Neural progenitor cell (in vitro differentiated cells): ENCODE results near the gene MPPE1.

ENCODE experiments used
- CTCF ChIP-seq: fragments of 200-600 bp; sonication (generic); IDR thresholded peaks from 2 replicates; pipeline ENCODE4 v1.5.1; 2017; ENCODE audit warnings: antibody characterized with exemption, mild to moderate bottlenecking
- EZH2 ChIP-seq: fragments of 200-600 bp; sonication (generic); IDR thresholded peaks from 2 replicates; pipeline ENCODE4 v1.6.1; 2017; ENCODE audit warnings: antibody characterized with exemption, mild to moderate bottlenecking, moderate library complexity

- TF ChIP-seq CTCF (no peak), EZH2 (no peak)
Measured at GRCh38 chr18:11859282-11859830, 48.8 kb downstream of the MPPE1 start.
